OCI-LY1 (cell line): ENCODE results near the gene CHAT.

Experiments
- EZH2 ChIP-seq: fragments of 200-600 bp; sonication (generic), shearing (Covaris generic); IDR thresholded peaks from 2 replicates; pipeline ENCODE4 v1.8.0; 2017; ENCODE audit warnings: borderline replicate concordance, mixed run types, mild to moderate bottlenecking, antibody characterized with exemption, low read length, moderate library complexity, mixed read lengths
- TF ChIP-seq, protein P1 (sequence below): fragments of 200-600 bp; sonication (generic), shearing (Covaris generic); IDR thresholded peaks from 2 replicates; pipeline ENCODE4 v1.5.1; 2017; ENCODE audit warnings: mild to moderate bottlenecking, antibody characterized with exemption, low read length, moderate library complexity, mixed read lengths

GRCh38 chr10:49625411-49625810 lies 11.6 kb downstream of the CHAT start:
- TF ChIP-seq, protein P1, sequence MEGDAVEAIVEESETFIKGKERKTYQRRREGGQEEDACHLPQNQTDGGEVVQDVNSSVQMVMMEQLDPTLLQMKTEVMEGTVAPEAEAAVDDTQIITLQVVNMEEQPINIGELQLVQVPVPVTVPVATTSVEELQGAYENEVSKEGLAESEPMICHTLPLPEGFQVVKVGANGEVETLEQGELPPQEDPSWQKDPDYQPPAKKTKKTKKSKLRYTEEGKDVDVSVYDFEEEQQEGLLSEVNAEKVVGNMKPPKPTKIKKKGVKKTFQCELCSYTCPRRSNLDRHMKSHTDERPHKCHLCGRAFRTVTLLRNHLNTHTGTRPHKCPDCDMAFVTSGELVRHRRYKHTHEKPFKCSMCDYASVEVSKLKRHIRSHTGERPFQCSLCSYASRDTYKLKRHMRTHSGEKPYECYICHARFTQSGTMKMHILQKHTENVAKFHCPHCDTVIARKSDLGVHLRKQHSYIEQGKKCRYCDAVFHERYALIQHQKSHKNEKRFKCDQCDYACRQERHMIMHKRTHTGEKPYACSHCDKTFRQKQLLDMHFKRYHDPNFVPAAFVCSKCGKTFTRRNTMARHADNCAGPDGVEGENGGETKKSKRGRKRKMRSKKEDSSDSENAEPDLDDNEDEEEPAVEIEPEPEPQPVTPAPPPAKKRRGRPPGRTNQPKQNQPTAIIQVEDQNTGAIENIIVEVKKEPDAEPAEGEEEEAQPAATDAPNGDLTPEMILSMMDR: no peak
- TF ChIP-seq EZH2: no peak
